Amniotic epithelial cell (primary cell): ENCODE data around the gene HMOX1.

ENCODE experiments used
- DNase-seq: peaks from one replicate; pipeline ENCODE4 v3.0.0-alpha.2; 2010; ENCODE audit warnings: low read depth

The HMOX1 gene

GRCh38 chr22:35350539-35351503 is 30.1 kb upstream of the HMOX1 start:
- DNase-seq: peak; percentile 87

GRCh38 chr22:35352214-35353111 is 28.4 kb upstream of the HMOX1 start:
- DNase-seq: no peak

GRCh38 chr22:35353318-35353717 is 27.6 kb upstream of the HMOX1 start:
- DNase-seq: no peak

GRCh38 chr22:35354068-35354467 is 26.8 kb upstream of the HMOX1 start:
- DNase-seq: no peak

- DNase-seq: no peak
These were observed 22.8 kb upstream of the HMOX1 start for GRCh38 chr22:35357883-35358621.

- no peak for DNase-seq
These were observed 21.4 kb upstream of the HMOX1 start for GRCh38 chr22:35359380-35360065.

GRCh38 chr22:35361001-35361558 is 19.8 kb upstream of the HMOX1 start:
- DNase-seq: no peak

- no peak for DNase-seq
These were observed 17.3 kb upstream of the HMOX1 start for GRCh38 chr22:35363566-35364086.

GRCh38 chr22:35364230-35364629 is 16.7 kb upstream of the HMOX1 start:
- DNase-seq: peak; percentile 84

- no peak for DNase-seq
These were observed 13.5 kb upstream of the HMOX1 start for GRCh38 chr22:35367331-35367886.

- DNase-seq: no peak
These were observed 12.5 kb upstream of the HMOX1 start for GRCh38 chr22:35368386-35368785.

- no peak for DNase-seq
These were observed 10.9 kb upstream of the HMOX1 start for GRCh38 chr22:35369996-35370395.

- DNase-seq: no peak
These were observed 7.1 kb upstream of the HMOX1 start for GRCh38 chr22:35373781-35374180.

GRCh38 chr22:35375031-35375430 is 5.9 kb upstream of the HMOX1 start:
- peak; percentile 99 for DNase-seq

GRCh38 chr22:35375526-35375925 is 5.4 kb upstream of the HMOX1 start:
- DNase-seq: peak; percentile 61

- DNase-seq: peak; percentile 99
These were observed 4.0 kb upstream of the HMOX1 start for GRCh38 chr22:35376728-35377472.

- no peak for DNase-seq
These were observed 3.2 kb upstream of the HMOX1 start for GRCh38 chr22:35377735-35378134.

- no peak for DNase-seq
These were observed 2.3 kb upstream of the HMOX1 start for GRCh38 chr22:35378621-35379020.

GRCh38 chr22:35379146-35379993 is 1.5 kb upstream of the HMOX1 start:
- DNase-seq: no peak
